Measurements from ENCODE around the gene GPLD1.
"Not testable (repeated sequence)": the region's sequence is repeated elsewhere in the genome, so short reads cannot be mapped to it uniquely, and the experiment has no call there.

The GPLD1 gene

GRCh38 chr6:24489470-24489869 is at the start of gene GPLD1:
TSS of gene GPLD1 (minus strand) at chr6:24489578. CDS start at chr6:24489511, 67 bp downstream.
- DNase-seq: no peak

- no peak for DNase-seq
These were observed 48.5 kb upstream of the GPLD1 start for GRCh38 chr6:24537771-24538385.

GRCh38 chr6:24537082-24537699 is 47.8 kb upstream of the GPLD1 start:
- DNase-seq: no peak

- DNase-seq: no peak
These were observed 47.1 kb upstream of the GPLD1 start for GRCh38 chr6:24536466-24536865.

GRCh38 chr6:24535210-24535609 is 45.8 kb upstream of the GPLD1 start:
- DNase-seq: no peak

- DNase-seq: no peak
These were observed 45.0 kb upstream of the GPLD1 start for GRCh38 chr6:24534329-24534728.

GRCh38 chr6:24529985-24530384 is 40.6 kb upstream of the GPLD1 start:
- DNase-seq: no peak

GRCh38 chr6:24524805-24525204 is 35.4 kb upstream of the GPLD1 start:
- DNase-seq: no peak

GRCh38 chr6:24524329-24524728 is 35.0 kb upstream of the GPLD1 start:
- no peak for DNase-seq

- DNase-seq: no peak
These were observed 33.1 kb upstream of the GPLD1 start for GRCh38 chr6:24522228-24523176.

- no peak for DNase-seq
These were observed 31.7 kb upstream of the GPLD1 start for GRCh38 chr6:24520929-24521546.

- no peak for DNase-seq
These were observed 28.5 kb upstream of the GPLD1 start for GRCh38 chr6:24517659-24518543.

GRCh38 chr6:24513602-24514001 is 24.2 kb upstream of the GPLD1 start:
- DNase-seq: no peak

- DNase-seq: not testable (repeated sequence)
These were observed 22.6 kb upstream of the GPLD1 start for GRCh38 chr6:24511976-24512375.

GRCh38 chr6:24506814-24507520 is 17.6 kb upstream of the GPLD1 start:
- DNase-seq: no peak

- DNase-seq: no peak
These were observed 15.5 kb upstream of the GPLD1 start for GRCh38 chr6:24504649-24505586.

- no peak for DNase-seq
These were observed 14.9 kb upstream of the GPLD1 start for GRCh38 chr6:24504287-24504648.

GRCh38 chr6:24501914-24502313 is 12.5 kb upstream of the GPLD1 start:
- DNase-seq: no peak

- no peak for DNase-seq
These were observed 12.0 kb upstream of the GPLD1 start for GRCh38 chr6:24501374-24501773.

GRCh38 chr6:24500683-24501082 is 11.3 kb upstream of the GPLD1 start:
- no peak for DNase-seq

Measured in NCI-H524 treated with DMSO at 0.1 percent for 48 hours (cell line).